Measurements from ENCODE around the gene STS. TPM values are rescaled to one million over a fixed set of nuclear protein-coding genes. Genes with fewer than 3 reads are reported as not detected.

STS gene
- total RNA-seq, 1 donor from 2014 or later: 2.2 TPM

GRCh38 chrX:7194606-7195005 is 47.1 kb downstream of the STS start:
- no peak overlapping the region for H3K4me3 ChIP-seq (ENCODE audit: low read depth, low read length)
- no peak for TF ChIP-seq CTCF (conservative IDR thresholded peaks at IDR 0.05; ENCODE audit: low read depth, low read length)
- no peak for DNase-seq (ENCODE audit: low read depth)

Other genes with a start within 250 kb of the STS start
- 13.3 and 16.3 TPM in 2 replicates for gene PUDP, start 441 bp downstream of the STS start, total RNA-seq

Measured in epithelial cell of proximal tubule (primary cell).